Panc1 (cell line): ENCODE measurements around the gene PRLR. TPM values are rescaled to one million over a fixed set of nuclear protein-coding genes. Genes with fewer than 3 reads are reported as not detected.

Experiments
- ATAC-seq: fragments of 200-7000 bp; cut with Tn5 transposase; 2 replicates; pipeline ENCODE4 v1.9.1; 2020; ENCODE audit warnings: mild to moderate bottlenecking, moderate library complexity
- BruUV-seq: library from RNA; stranded (reverse); fragments of 400-500 nt; replicated peaks from 2 replicates; lab custom pipeline; 2021; lab: Mats Ljungman, UMichigan
- CTCF ChIA-PET: fragments of 300-600 bp; sonication (Branson Sonifier 250); formaldehyde crosslinking; loops from one replicate; lab custom pipeline; 2022; ENCODE audit warnings: antibody characterized with exemption; lab: Charles Lee
- POLR2A ChIA-PET: fragments of 300-600 bp; sonication (Branson Sonifier 250); formaldehyde crosslinking; loops from one replicate; lab custom pipeline; 2022; ENCODE audit warnings: antibody characterized with exemption; lab: Charles Lee
- DNase-seq: peaks from one replicate; pipeline ENCODE4 v3.0.0-alpha.2; 2010; ENCODE audit warnings: low read depth, low spot score
- H3K27ac ChIP-seq: 2 replicates; pipeline ENCODE4 v1.5.1; 2011; ENCODE audit warnings: mild to moderate bottlenecking, low read length, inconsistent platforms
- H3K27me3 ChIP-seq: fragments of 200-500 bp; sonication (Bioruptor generic); 2 replicates; pipeline ENCODE4 v1.6.0; 2014; ENCODE audit warnings: low read length, inconsistent platforms; ENCODE audit not compliant: control insufficient read depth, insufficient read depth
- H3K36me3 ChIP-seq: fragments of 200-500 bp; sonication (Bioruptor generic); 2 replicates; pipeline ENCODE4 v1.5.1; 2014; ENCODE audit warnings: inconsistent platforms, mild to moderate bottlenecking, low read length, moderate library complexity; ENCODE audit not compliant: control insufficient read depth, insufficient read depth
- H3K4me1 ChIP-seq: 2 replicates; pipeline ENCODE4 v1.5.1; 2011; ENCODE audit warnings: inconsistent platforms, mild to moderate bottlenecking, low read length, moderate library complexity; ENCODE audit not compliant: control insufficient read depth, insufficient read depth
- H3K4me3 ChIP-seq, 2 experiments: 2 replicates each; pipeline ENCODE4 v1.5.1; 2011 to 2012; ENCODE audit warnings: low read depth in 2 of 2, low read length in 2 of 2, mild to moderate bottlenecking in 2 of 2, inconsistent platforms in 1 of 2, moderate library complexity in 1 of 2
- H3K9me3 ChIP-seq: fragments of 200-500 bp; sonication (Bioruptor generic); 2 replicates; pipeline ENCODE4 v1.5.1; 2014; ENCODE audit warnings: low read depth, mild to moderate bottlenecking, inconsistent platforms, low read length, moderate library complexity; ENCODE audit not compliant: control insufficient read depth, insufficient read depth
- POLR2AphosphoS5 ChIP-seq: IDR thresholded peaks from 2 replicates; pipeline ENCODE4 v1.6.1; 2012; ENCODE audit warnings: mild to moderate bottlenecking, low read depth, low read length, moderate library complexity
- REST ChIP-seq, 2 experiments: IDR thresholded peaks; 2 replicates each; pipeline ENCODE4 v1.6.1; 2011 to 2012; ENCODE audit warnings: low read depth in 2 of 2, control low read depth in 1 of 2, low read length in 1 of 2, mild to moderate bottlenecking in 1 of 2, moderate library complexity in 1 of 2; ENCODE audit not compliant: insufficient read depth in 1 of 2
- SIN3A ChIP-seq: IDR thresholded peaks from 2 replicates; pipeline ENCODE4 v1.6.1; 2012; ENCODE audit warnings: low read depth, mild to moderate bottlenecking, low read length, moderate library complexity, borderline replicate concordance; ENCODE audit not compliant: insufficient read depth
- TCF7L2 ChIP-seq: IDR thresholded peaks from 2 replicates; pipeline ENCODE4 v1.6.1; 2011; ENCODE audit warnings: mild to moderate bottlenecking, low read depth, low read length, inconsistent platforms
- in situ Hi-C: cut with HindIII; loops from 2 replicates; pipeline ENCODE4 v1.10.0; 2016; ENCODE audit warnings: low sequenced_read_pairs, low pct_unique_long_range_greater_than_20kb
- intact Hi-C: fragments of 100-400 bp; cut with micrococcal nuclease; formaldehyde crosslinking; loops from one replicate; pipeline ENCODE4 v1.10.0; 2022; ENCODE audit not compliant: unreplicated experiment
- total RNA-seq: library from RNA; stranded (reverse); gene quantifications from one replicate; pipeline ENCODE4 v1.2.1, GENCODE V29; 2021; ENCODE audit not compliant: unreplicated experiment
- TF ChIP-seq, protein P1 (sequence below): fragments of 450-650 bp; IDR thresholded peaks from 2 replicates; pipeline ENCODE4 v1.5.1; 2017; ENCODE audit warnings: mild to moderate bottlenecking

The PRLR gene
- total RNA-seq, 1 experiment from 2014 or later: 0.46 TPM

DNA sequence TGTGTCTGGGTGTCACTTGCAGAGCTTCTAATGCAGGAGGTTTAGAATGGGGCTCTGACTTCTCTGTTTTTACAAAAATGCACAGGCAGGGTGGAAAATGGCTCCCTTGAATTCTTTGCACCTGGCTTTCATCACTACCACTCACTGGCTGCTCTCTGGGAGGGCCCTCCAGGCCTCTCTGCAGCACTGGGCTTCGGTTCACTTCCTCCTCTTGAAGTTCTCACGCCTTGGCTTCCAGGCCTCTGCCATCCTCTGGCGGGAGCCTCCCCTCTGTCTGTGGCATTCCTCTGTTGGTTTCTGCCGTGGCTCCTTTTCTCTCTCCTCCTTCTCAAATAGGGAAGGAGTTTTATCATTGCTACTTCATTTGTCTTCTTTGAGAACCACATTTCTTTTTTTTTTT is 2.8 kb upstream of the PRLR start:
- in situ Hi-C loops (no loop called here), intact Hi-C loops (no loop called here)
- peaks cover 10% of the 10 kb centered on the region for H3K27me3 ChIP-seq
- TF ChIP-seq REST (IDR thresholded peaks at IDR 0.05; ENCODE audit: insufficient read depth in 1 of 2, low read depth in 2 of 2, low read length in 1 of 2) (no peak), TCF7L2 (no peak), POLR2AphosphoS5 (no peak), SIN3A (no peak)
- TF ChIP-seq, protein P1, sequence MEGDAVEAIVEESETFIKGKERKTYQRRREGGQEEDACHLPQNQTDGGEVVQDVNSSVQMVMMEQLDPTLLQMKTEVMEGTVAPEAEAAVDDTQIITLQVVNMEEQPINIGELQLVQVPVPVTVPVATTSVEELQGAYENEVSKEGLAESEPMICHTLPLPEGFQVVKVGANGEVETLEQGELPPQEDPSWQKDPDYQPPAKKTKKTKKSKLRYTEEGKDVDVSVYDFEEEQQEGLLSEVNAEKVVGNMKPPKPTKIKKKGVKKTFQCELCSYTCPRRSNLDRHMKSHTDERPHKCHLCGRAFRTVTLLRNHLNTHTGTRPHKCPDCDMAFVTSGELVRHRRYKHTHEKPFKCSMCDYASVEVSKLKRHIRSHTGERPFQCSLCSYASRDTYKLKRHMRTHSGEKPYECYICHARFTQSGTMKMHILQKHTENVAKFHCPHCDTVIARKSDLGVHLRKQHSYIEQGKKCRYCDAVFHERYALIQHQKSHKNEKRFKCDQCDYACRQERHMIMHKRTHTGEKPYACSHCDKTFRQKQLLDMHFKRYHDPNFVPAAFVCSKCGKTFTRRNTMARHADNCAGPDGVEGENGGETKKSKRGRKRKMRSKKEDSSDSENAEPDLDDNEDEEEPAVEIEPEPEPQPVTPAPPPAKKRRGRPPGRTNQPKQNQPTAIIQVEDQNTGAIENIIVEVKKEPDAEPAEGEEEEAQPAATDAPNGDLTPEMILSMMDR: no peak
- ATAC-seq (no peak), DNase-seq (no peak)
- CTCF ChIA-PET: no interaction called here
- no peaks in the 10 kb centered on the region for H3K9me3 ChIP-seq
- BruUV-seq: no TSS peak
- H3K4me1 ChIP-seq: peaks cover 4% of the 10 kb centered on the region; the same call in 1 of the 2 replicates
- POLR2A ChIA-PET: no interaction called here
- H3K27ac ChIP-seq: no peak overlapping the region
- H3K4me3 ChIP-seq: no peak overlapping the region
- H3K36me3 ChIP-seq: no peaks in the 10 kb centered on the region

DNA sequence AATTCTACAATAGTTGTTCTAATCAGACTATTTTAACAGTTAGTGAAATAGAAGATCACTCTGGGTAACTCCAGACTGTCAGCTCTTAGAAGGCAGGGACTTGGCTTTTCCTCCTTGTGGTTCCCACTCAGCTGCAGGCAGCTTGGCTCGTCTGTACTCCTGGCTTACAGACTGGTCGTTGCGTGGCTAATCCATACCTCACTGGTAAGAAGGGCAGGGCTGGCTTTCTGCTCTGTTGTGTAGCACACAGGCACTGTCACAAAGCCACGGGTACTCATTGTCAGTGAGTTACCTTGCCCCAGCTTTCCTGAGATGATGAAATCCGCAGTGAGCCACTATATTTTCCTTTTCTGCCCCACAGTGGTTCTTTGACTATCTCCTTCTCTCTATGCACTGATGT is 1.8 kb upstream of the PRLR start:
- H3K27me3 ChIP-seq: peaks cover 12% of the 10 kb centered on the region
- ChIA-PET CTCF (no interaction called here), POLR2A (interaction anchor here (0.7 kb wide), 1 partner anchor 9 kb away, joined by 3 read pairs; no protein-coding TSS in a partner anchor)
- H3K9me3 ChIP-seq: no peaks in the 10 kb centered on the region
- ATAC-seq (no peak), DNase-seq (no peak)
- H3K4me3 ChIP-seq: no peak overlapping the region
- intact Hi-C loops (no loop called here), in situ Hi-C loops (no loop called here)
- peaks cover 4% of the 10 kb centered on the region; the same call in 1 of the 2 replicates for H3K4me1 ChIP-seq
- H3K36me3 ChIP-seq: no peaks in the 10 kb centered on the region
- H3K27ac ChIP-seq: no peak overlapping the region
- TF ChIP-seq REST (IDR thresholded peaks at IDR 0.05; ENCODE audit: insufficient read depth in 1 of 2, low read depth in 2 of 2, low read length in 1 of 2): no peak
- TF ChIP-seq, protein P1: no peak
- no peak for TF ChIP-seq POLR2AphosphoS5
- BruUV-seq: no TSS peak
